Fibroblast of peridontal ligament (primary cell): Measurements from ENCODE around the gene CDK14.

ENCODE experiments used
- DNase-seq: peaks from one replicate; pipeline ENCODE4 v3.0.0-alpha.2; 2010; ENCODE audit errors: extremely low read depth

CDK14 gene

DNA sequence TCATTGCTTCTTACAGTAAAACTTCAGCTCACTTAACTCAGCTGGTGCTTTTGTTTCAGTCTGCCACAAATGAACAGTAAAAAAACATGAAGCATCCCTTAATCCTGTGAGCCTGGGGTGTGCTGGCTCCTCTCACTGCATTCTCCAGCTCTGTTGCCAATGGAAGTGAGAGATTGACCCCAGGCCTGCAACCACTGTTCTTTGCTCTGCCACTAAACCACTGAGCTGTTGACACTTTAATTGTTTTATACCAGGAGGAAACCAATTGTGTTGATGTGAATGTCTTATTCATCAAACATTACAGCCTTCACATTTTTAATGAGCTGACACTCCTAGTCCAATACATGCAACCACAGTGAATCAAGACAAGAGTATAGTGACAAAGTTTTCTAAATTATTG lies 598.7 kb downstream of the CDK14 start:
- DNase-seq = no peak

DNA sequence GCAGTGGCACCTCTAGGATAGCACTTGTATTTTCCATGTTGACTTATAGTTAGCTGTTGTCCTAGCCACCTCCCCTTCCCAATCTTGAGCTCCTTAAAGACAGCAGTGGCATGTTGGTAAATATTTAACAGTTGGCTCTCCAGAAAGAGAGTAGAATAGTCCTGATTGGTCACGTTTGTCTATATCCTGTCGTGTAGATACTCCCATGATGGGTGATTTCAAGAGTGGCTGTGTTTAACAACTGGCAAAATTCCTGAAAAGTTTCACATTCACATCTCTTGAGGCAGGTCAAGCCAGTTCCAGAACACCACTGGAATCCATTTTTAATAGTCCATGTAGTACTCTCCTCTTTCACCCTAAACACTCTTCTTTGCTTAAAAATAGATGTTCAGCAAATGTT lies 599.9 kb downstream of the CDK14 start:
- DNase-seq = no peak

DNA sequence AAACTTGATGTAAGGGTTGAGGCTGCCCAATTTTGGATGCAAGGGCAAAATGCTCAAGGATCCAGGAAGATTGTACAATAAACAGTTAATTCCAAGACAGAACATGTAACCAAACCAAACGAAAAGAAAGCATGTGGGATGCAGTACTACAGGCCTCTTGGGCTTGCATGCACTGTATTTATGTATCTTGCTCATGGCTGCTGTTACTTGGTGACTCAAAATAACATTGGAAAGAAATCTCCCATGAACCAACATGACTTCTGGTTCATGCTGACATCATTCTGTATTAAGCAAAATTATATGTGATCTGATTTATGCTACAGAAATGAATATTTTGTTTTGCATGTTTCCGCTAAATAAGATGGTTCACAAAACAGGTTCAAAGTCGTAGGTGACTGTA lies 602.2 kb downstream of the CDK14 start:
- DNase-seq = peak; percentile 52

DNA sequence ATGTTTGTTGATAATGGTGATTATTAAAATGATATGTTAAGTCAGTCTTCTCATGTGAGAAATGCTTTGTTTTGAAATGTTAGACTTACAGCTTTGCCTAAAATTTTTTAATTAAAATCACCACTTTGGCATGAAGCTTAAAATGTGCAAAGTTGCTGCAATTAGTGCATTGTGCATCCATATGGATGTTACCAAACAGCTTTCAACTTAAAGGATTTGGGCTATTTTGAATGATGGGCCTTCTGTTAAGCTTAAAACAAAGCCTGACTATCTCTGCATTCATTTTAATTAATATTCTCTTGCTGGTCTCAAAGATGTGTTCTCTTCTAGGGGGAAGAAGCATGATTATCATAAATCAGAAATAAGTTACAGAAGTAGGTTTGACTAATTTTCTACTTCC lies 603.5 kb downstream of the CDK14 start:
- DNase-seq = no peak

DNA sequence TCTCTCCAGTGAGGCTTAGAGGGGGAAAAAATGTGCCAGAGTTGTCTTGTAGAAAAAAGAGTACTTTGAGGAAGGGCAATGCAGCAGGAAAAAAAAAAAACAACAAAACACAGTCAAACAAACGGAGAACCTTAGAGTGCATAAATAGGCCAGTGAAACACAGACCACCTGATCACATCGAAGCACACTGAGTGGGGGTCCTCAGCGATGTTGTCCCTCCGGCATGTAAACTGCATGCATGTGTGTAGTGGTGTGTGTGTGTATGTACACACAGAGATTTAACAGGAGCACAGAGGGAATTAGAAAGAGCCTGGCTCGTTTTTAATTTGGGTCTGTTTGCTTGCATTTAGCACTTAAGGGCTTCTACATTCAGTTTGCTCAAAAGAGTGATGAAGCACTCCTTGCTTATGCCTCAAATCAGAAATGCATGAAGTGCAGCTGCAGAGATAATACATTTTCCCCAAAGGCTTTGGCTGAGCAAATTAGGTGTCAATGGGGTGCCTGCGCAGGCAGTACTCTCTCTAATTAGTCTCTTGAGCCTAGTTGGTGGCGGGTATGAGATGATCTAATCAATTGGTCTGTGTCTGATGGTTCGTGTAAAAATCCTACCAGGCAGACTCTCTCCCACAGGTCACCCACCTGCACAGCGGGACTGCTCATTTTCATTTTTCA lies 605.5 kb downstream of the CDK14 start:
- no peak for DNase-seq

DNA sequence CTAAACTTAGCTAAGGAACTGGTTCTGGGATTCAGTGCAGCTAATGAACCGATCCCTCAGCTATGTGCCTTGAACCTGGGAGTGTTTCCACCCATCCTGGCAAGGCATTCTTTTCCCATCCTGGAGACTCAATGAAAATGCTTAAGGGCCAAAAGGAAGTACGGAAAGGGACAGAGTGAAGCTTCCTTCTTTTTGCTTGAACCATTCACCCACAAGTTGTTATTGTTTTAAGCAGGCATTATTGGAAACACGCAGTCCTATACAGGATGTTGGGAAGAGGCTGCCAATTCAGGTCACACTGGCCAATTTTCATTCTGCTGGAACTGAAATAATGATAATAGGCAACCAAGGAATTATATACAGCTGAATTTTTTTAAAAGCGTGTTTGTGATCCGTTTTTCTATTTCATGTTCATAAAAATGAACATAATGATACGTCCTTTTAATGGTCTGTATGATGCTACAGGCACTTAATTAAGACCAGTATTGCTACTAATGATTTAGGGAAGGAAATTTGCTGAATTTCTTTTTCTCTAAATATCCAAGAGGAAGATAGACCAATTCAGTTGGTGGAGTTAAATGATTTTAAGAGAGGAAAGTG lies 610.3 kb downstream of the CDK14 start:
- no peak for DNase-seq

DNA sequence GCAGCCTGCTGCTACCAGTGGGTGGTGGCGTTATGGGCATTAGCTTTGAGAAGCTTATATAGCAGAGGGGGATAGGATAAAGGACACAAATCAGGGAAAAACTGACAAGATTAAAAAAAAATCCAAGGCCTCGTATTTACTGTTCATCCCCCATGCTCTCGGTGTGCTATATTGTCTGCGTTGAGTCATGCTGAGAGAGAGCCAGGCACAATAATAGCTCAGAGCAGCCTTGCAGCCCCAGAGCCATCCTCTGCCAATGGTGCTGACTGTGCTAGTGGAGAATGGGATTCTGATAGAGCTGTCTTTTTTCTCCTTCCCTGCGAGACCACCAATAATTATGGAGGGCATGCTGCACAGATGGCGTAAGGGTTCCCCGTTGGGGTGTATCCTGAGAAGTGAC lies 616.5 kb downstream of the CDK14 start:
- DNase-seq = peak; percentile 35

DNA sequence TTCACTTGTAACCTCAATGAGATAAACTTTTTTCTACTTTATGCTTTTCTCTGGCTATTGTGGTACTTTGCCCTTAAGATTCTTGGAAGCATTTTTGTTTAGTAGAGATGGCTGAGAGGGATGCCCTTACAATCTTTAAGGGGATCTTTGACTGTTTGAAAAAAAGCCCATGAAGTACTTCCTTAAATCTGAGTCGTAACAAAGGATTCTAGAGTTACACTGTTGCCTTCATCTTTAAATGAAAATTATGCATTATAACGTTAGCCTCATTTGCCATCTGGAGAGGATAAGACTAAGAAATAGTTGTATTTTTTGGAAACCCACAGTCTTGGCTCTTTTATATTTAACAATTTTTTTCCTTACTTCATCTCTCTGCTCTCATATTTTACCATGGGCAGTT lies 630.3 kb downstream of the CDK14 start:
- peak; percentile 74 for DNase-seq

DNA sequence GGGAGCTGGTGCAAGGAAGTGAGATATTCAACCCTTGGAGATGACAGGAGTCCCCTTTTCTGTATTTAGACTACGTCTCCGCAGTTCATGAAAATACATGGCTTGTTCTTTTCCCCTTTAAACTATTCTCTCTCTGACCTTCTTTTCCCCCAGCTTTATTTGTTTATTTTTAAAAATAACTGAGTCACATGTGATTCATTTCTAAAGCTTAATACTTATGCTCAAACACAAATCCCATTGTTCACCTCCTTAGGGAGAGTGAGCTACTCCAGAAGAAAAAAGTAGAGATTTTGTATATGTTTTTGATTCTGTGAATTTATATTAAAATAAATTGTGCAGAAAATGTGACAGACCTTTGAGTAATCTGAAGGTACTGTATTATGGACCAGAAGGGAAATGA lies 632.2 kb downstream of the CDK14 start:
- peak; percentile 49 for DNase-seq

DNA sequence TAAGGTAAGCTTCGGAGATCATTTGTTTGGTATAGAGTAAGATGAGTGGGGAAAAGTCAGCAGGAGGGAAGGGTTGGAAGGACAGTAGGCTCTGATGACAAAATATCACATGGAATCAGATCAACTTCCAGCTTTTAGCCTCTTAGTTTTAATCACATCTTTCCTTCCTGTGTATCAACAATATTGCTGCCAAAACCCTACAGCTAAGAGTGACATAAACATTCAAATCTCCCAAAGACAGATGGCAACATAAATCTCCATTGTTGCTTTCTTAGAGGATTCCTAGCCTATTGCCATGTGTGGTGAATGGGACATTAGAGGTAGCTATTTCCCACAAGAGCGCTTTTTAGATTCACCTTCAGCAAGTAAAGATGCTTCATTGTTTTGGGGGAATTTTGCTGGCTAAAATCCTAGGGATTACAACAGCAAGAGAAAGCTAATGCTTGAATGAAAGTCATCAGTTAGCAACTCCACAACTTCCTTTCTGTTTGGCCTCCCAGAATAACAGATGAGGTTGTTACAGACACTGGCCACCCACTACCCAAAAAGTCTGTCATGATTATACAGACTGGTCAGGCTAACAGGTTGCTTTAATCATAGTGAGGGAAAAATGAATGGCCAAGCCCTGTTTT lies 632.9 kb downstream of the CDK14 start:
- DNase-seq = peak; percentile 46

DNA sequence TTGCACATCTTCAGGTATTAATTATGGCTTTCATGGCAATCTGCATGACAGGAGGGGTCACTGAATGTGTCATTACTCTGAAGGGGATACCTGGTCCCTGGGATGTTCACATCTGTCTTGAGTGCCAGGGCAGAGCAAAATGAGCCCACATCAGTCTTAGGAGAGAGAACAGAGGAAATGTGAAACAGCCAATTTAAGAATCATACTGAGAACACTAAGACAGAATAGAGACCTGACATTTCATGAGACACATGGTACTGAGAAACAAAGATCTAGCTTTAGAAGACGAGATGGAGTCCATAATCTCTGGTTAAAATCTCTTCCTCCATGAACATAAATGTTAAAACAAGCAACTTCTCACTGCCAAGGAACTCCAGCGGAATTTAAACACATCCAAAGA lies 634.0 kb downstream of the CDK14 start:
- DNase-seq = no peak

DNA sequence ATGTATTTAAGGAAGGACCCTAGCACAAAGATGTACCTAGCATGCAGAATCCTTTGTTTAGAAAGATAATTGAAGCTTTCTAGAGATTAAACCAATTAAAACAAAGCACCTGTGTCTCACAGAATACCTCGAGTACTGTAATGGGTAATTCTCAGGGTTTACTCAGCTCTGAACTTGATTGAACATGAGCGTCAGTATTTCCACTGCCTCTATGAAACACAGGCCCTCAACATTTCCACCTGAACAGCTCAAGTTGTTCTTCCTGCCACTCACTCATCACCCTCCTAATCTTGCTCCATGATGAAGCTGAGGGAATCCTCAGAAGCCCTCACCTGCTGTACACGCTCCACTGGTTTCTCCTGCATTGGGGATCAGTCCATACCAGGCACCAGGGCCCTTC lies 634.4 kb downstream of the CDK14 start:
- no peak for DNase-seq

DNA sequence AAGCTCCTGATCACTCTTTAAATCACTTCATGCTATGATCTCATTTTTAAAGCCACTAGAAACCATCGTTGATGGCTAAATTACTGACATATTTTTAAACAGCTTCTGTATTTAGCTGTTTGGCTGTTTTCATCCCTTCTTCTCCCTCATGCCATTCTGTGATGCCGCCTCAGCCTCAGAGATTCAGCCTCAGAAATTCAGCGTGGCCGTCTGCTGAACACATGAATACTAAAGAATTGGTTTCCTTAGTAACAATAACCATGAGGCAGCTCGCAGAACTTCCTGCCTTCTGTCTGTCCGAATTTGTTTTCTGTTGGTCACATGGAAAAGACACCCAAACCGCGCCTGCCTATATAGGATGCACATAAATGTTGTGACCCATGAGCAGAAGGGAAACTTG lies 637.1 kb downstream of the CDK14 start:
- no peak for DNase-seq

DNA sequence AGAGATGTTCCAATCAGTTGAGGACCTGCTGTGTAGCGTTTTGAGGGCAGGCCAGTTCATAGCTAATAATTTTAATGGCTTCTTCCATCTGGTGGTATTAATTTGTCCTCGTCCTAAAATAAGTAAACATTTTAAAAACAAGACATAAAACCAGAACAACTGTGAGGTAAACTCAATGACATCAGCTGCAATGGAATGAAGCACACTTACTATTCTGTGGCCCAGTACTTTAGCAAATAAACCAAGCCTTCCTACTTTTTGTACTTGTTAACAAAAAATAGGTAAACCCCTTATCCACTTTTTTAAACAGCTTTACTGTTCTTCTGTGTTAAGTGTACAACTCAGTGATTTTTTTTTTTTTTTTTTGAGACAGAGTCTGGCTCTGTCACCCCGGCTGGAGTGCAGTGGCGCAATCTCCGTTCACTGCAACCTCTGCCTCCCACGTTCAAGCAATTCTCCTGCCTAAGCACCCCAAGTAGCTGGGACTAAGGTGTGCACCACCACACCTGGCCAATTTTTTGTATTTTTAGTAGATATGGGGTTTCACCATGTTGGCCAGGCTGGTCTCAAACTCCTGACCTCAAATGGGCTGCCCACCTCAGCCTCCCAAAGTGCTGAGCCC lies 639.2 kb downstream of the CDK14 start:
- DNase-seq = no peak

DNA sequence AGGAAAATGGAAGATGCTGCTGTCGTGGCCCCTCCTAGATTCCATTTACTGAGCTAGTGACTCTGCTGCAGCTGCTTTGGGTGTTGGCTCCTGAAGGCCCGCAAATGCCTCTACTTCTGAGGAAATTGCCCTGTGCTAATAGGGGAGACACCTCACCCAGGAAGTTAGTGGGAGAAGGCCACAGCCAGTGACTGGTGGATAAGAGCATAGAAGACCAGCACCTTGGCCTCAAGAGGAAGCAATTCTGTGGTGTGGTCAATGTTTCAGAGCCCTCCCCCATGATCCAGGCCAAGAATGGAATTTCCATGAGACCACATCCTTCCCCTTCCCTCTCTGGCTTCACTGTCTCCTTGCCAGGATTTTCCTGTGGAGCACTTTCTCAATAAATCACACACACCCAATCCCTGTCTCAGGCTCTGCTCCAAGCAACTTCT lies 643.1 kb downstream of the CDK14 start:
- DNase-seq = peak; percentile 75

DNA sequence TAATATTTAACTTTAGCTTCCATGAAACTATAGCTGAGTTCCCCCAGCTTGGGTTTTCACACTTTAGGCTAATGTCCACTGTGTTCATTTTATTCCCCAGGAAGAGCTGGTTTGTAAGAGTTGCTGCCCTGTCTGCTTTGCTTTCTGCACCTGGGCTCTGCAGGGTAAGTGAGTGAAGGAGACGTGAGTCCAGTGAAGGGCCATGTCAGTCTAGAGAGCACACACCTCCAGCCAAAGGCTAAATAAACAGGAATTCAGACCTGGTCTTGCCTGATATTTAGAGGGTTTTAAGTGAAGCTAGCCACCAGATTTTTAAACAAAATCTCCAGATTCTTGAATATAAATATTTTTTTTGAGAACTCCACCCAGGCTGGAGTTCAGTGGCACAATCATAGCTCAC lies 643.7 kb downstream of the CDK14 start:
- no peak for DNase-seq

DNA sequence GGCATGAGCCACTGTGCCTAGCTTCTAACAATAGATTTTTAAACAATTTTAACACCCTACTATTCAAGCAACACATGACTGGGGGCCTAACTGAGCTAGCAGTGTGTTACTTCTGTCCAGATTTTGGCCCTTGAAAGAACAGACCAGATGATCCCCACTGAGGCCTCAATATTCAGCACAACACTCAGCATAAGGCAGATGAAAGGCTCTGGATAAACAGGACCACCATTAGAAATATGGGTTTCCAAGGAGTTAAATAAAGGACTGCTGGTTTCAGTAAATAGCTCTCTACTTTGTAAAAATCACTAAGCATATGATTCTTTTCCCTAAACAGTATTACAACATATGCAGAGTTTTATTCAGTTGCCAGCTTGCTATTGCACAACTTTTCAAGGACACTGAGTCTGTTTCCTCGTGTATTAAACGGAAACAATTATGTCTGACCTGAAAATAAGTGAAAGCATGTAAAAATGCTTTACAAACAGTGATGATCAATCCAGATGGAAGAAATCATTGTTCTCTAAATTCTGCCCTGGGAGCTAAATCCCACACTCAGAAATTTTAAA lies 644.3 kb downstream of the CDK14 start:
- DNase-seq = peak; percentile 91

DNA sequence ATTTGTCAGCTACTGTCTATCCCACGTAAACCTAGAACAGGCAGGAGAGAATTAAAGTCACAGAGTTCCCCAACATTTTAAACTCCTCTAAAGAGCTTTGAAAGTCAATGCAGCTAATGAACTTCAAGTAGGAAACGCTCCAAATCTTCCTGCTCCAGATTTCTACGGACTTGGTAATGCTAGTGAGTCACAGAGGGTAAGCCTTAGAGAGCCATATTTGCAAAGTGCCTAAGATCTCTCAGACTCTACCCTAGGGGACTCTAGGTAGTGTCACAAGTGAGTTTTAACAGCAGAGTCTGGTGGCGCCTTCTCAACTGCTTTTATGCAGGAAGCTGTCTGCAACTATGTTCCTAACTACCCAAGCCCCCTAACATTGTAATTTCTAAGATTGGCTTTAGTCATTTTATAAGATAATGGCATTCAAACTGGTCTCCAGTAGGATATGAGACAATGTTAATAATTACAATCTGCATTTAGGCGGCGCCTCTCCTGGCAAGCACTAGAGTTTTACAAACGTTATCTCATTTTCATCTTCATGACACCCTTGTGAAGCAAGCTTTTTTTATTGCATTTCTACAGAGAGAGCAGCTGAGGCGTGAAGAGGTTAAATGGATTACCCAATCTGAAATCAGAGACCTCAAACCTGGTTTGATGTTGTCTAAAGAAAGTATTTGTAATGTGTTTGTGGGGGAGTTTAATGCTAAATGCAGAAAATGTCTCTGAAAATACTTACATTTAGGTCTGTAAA lies 646.1 kb downstream of the CDK14 start:
- DNase-seq = peak; percentile 64

DNA sequence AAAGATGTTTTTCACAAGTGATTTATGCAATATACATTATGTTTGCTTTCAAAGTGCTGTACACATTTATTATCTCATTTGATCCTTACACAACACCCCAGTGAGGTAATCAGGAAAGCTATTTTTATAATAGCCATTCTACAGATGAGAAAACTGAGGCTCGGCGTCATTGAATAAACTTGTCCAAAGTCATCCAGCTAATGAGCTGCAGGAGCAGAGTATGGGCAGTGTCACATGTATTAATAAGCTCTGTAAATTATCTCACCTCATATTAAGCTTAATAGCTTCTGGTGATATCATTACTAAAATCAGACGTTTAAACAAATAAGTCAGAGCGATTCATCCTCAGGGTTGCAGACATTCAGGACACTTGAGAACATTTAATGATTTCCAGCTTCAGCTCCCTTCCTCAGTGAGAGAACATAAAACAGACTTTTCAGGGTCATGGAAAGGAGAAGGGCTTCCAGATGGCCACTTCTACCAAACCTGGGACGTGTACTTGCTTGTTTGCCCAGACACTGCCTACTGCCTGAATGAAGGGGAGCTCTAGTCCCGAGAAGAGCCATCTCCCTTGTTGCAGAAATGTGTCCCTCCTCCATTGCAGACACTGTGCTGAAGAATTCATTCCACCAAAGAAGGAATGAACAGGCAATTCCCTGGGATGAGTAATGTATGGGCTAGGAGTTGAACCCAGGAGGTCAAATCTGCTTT lies 647.6 kb downstream of the CDK14 start:
- DNase-seq = peak; percentile 64

DNA sequence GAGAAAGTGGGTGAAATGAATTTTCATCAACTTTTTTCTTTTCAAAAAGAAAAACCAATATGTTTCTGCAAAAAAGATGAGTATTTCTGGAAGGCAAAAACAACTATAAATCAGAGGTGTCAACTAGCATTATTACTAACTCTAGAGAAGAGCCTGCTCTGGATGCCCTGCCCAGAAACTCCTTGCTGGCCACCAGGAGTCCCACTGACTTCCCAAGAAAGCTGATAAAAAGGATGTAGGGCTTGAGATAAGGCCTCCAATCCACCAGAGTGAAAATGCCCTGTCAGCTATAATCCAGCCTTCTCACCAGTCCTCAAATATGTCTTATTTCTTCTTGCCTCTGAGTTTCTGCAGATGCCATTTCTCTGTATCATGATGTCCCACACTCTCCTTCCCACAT lies 651.4 kb downstream of the CDK14 start:
- no peak for DNase-seq

DNA sequence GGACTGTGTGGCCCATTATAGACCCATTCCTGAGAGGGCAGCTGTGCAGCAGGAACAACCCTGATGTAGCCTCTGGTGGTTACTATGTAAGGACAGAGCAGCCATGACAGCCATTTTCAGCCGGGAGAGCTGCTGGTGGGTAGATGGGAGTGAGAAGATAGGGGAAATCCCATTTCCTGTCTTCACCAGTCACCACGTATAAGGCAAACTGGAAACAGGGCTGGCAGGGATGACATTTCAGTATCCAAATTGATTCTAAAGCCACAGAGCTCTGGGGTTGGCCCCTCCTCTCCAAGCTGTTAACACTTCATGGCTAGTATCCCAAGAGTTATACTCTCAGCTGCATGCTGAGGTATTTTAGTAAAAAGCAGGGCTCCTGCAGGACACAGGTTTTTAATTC lies 652.9 kb downstream of the CDK14 start:
- peak; percentile 61 for DNase-seq
